Esophagus squamous epithelium (tissue), 4 donors: Measurements from ENCODE around the gene PARD6B.

Experiments used
- POLR2A ChIP-seq, 4 donors: fragments of 450-650 bp; IDR thresholded peaks; one replicate each; pipeline ENCODE4 v1.6.1; 2017; ENCODE audit warnings: antibody characterized with exemption in 4 of 4, mild to moderate bottlenecking in 4 of 4, moderate library complexity in 3 of 4
- TF ChIP-seq, protein P1 (sequence below), 6 experiments: fragments of 450-650 bp in 4 of 6; fragments of 200-600 bp in 2 of 6; sonication (generic) in 2 of 6; IDR thresholded peaks; one replicate each; pipeline ENCODE4 v1.5.1; 2016 to 2019; ENCODE audit warnings: antibody characterized with exemption in 6 of 6, mild to moderate bottlenecking in 4 of 6, moderate library complexity in 4 of 6

GRCh38 chr20:50802289-50802688 is 70.9 kb downstream of the PARD6B start:
- TF ChIP-seq, protein P1, sequence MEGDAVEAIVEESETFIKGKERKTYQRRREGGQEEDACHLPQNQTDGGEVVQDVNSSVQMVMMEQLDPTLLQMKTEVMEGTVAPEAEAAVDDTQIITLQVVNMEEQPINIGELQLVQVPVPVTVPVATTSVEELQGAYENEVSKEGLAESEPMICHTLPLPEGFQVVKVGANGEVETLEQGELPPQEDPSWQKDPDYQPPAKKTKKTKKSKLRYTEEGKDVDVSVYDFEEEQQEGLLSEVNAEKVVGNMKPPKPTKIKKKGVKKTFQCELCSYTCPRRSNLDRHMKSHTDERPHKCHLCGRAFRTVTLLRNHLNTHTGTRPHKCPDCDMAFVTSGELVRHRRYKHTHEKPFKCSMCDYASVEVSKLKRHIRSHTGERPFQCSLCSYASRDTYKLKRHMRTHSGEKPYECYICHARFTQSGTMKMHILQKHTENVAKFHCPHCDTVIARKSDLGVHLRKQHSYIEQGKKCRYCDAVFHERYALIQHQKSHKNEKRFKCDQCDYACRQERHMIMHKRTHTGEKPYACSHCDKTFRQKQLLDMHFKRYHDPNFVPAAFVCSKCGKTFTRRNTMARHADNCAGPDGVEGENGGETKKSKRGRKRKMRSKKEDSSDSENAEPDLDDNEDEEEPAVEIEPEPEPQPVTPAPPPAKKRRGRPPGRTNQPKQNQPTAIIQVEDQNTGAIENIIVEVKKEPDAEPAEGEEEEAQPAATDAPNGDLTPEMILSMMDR (IDR thresholded peaks at IDR 0.05): no peak
- no peak for TF ChIP-seq POLR2A (IDR thresholded peaks at IDR 0.05)
